Measurements from ENCODE around the gene ARFIP2. TPM values are rescaled to one million over a fixed set of nuclear protein-coding genes. Genes with fewer than 3 reads are reported as not detected.

The ARFIP2 gene
- total RNA-seq, 4 donors from 2014 or later = 34.2 to 50.7 (median 38.4) TPM

GRCh38 chr11:6505577-6506240 is 24.6 kb upstream of the ARFIP2 start:
- TF ChIP-seq, protein P1, sequence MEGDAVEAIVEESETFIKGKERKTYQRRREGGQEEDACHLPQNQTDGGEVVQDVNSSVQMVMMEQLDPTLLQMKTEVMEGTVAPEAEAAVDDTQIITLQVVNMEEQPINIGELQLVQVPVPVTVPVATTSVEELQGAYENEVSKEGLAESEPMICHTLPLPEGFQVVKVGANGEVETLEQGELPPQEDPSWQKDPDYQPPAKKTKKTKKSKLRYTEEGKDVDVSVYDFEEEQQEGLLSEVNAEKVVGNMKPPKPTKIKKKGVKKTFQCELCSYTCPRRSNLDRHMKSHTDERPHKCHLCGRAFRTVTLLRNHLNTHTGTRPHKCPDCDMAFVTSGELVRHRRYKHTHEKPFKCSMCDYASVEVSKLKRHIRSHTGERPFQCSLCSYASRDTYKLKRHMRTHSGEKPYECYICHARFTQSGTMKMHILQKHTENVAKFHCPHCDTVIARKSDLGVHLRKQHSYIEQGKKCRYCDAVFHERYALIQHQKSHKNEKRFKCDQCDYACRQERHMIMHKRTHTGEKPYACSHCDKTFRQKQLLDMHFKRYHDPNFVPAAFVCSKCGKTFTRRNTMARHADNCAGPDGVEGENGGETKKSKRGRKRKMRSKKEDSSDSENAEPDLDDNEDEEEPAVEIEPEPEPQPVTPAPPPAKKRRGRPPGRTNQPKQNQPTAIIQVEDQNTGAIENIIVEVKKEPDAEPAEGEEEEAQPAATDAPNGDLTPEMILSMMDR (IDR thresholded peaks at IDR 0.05; ENCODE audit: low read depth) = no peak

- TF ChIP-seq, protein P1 (IDR thresholded peaks at IDR 0.05; ENCODE audit: low read depth) = no peak
These were observed 23.0 kb upstream of the ARFIP2 start for GRCh38 chr11:6504166-6504565.

DNA sequence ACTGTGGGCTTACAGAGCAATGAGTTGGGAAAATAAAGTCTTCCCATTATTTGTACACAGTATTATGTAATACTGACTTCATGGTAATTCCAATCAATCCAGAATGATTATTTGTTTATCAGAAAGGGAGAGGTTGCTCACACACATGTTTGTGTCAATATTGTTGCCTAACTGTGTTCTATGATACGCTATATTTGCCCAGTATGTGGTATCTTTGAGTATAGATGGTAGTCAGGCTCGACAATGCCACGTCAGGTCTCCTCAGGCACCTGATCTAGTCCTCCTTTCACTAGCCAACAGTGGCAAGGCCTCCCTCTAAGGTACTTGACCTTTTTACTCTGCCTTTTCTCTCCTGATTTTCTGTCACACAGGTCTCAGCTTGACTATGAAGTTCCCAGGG is 21.3 kb upstream of the ARFIP2 start:
- TF ChIP-seq, protein P1 (IDR thresholded peaks at IDR 0.05; ENCODE audit: low read depth) = no peak

DNA sequence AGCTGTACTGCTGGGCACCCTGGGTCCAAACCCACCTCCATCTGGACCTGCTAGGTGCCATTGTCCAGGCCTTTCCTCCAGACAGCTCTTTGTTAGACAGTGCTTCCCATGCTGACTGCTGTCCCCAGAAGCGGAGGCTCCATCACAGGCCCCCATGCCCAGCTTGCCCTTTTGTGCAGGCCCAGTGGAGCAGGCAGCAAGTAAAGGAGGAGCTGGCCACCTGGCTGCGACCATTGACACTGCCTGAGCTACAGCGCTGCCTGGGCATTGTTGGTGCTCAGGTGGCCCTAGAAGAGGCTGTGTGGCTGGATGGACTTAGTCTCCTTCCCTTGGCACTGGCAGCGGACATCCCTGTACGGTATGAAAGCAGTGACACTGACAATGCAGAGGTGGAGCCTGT is 17.4 kb upstream of the ARFIP2 start:
- TF ChIP-seq, protein P1 (IDR thresholded peaks at IDR 0.05; ENCODE audit: low read depth) = no peak

- TF ChIP-seq, protein P1 (IDR thresholded peaks at IDR 0.05; ENCODE audit: low read depth) = no peak
These were observed 17.0 kb upstream of the ARFIP2 start for GRCh38 chr11:6498121-6498520.

DNA sequence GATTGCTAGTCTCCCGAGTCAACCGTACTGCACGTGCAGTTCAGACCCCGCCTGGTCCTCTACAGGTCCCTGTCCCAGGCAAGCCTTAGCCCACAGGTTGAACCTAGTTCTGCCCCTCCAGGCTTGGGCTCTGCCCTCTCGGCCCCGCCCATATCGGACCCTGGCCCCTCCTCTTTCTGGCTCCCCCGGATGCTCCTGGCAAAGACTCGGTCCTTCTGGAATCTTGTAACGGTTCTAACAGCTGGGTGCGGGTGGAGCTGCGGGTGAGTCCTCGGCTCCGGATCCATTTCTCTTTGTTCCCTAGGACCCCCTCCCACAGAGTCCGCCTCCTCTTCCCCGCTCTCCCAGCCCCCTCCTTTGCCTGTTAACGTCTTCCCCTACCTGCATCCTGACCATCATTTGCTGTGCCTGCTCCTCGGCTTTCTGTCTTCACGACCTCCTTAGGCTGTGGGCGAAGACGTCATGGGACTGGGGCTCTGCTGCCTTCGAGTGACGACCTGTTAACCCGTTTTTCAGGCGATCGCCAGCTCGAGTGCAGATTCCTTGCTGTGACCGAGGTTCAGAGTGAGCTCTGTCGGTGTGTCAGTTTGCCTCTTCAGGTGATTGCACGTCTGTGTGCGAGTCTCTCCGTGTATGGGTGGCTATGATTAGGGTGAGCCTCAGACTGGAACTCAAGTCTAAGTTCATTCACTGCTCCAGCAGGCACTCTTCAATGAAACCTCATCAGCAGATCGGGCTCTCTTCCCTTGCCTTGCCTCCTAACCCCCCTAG is 16.1 kb upstream of the ARFIP2 start, which contains the start of gene DNHD1:
Gene DNHD1, plus strand, starts transcription at position 212 of the 771 bp plus-strand sequence. CDS start 936 bp downstream, outside the sequence.
- TF ChIP-seq, protein P1 (IDR thresholded peaks at IDR 0.05; ENCODE audit: low read depth) = no peak

DNA sequence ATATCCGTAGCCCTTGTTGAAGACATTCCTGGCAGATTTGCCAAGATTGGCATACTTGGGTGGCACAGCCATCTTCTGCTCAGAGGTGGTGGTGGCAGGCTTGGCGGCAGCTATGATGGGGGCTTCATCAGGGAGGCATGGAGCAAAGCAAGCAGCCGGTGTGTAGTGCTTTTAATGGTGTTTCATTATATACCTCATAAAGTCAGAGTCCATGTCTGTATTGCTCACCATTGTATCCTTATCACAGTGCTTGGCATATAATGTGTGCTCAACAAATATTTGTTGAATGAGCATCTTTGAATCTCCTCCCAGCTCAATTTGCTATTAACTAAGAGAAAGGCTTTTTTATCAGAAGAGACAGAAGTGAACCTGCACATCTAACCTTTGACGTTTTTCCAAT is 8.2 kb upstream of the ARFIP2 start:
- TF ChIP-seq, protein P1 (IDR thresholded peaks at IDR 0.05; ENCODE audit: low read depth) = no peak
